Astrocyte (in vitro differentiated cells and primary cell): ENCODE results near the gene MATCAP1.

Source experiments
- CTCF ChIP-seq: IDR thresholded peaks from 2 replicates; pipeline ENCODE4 v1.5.1; 2011; ENCODE audit warnings: low read depth, mild to moderate bottlenecking, inconsistent platforms, low read length, moderate library complexity; ENCODE audit not compliant: insufficient read depth
- EZH2 ChIP-seq: IDR thresholded peaks from 2 replicates; pipeline ENCODE4 v1.6.1; 2012; ENCODE audit warnings: mild to moderate bottlenecking, low read length, inconsistent platforms; ENCODE audit not compliant: insufficient read depth

GRCh38 chr16:67141391-67141790, 42.4 kb downstream of the MATCAP1 start:
- TF ChIP-seq CTCF (no peak), EZH2 (no peak)
